PC-9 (cell line): ENCODE data around the gene SNTG2.

ENCODE experiments used
- CTCF ChIP-seq: fragments of 200-600 bp; sonication (generic); conservative IDR thresholded peaks from 2 replicates; pipeline ENCODE4 v1.6.1; 2017; ENCODE audit warnings: mixed run types, antibody characterized with exemption, mild to moderate bottlenecking, moderate library complexity
- EZH2 ChIP-seq: fragments of 200-600 bp; sonication (generic); IDR thresholded peaks from 2 replicates; pipeline ENCODE4 v1.8.0; 2017; ENCODE audit warnings: antibody characterized with exemption, low read depth

- no peak for TF ChIP-seq CTCF
- no peak for TF ChIP-seq EZH2
These were observed 187.3 kb downstream of the SNTG2 start for GRCh38 chr2:1137913-1138391.
